ENCODE measurements around the gene TNRC6C. TPM values are rescaled to one million over a fixed set of nuclear protein-coding genes. Genes with fewer than 3 reads are reported as not detected.

TNRC6C gene
- total and polyA plus RNA-seq, 2 of the 13 experiments (the other 11 are each of a cell fraction or from before 2014, with no cell fraction given) = 0.66 to 4.9 TPM

DNA sequence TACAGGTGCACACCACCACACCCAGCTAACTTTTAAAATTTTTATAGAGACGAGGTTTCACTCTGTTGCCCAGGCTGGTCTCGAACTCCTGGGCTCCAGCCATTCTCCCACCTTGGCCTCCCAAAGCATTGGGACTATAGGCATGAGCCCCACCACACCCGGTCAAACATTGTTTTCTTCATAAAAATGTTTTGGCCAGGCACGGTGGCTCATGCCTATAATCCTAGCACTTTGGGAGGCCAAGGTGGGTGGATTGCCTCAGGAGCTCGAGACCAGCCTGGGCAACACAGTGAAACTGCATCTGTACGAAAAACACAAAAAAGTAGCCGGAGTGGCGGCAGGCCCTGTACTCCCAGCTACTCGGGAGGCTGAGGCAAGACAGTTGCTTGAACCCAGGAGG, 157.9 kb downstream of the TNRC6C start:
- Histone ChIP-seq H3K9ac (ENCODE audit: insufficient read depth, low read depth, low read length) (no peak overlapping the region), H2AFZ (ENCODE audit: low read length) (no peak overlapping the region), H3K9me3 (ENCODE audit: low read length) (no peaks in the 10 kb centered on the region), H3K4me2 (ENCODE audit: low read depth, low read length) (no peak overlapping the region), H3K4me1 (ENCODE audit: insufficient read depth, low read length) (peaks cover 23% of the 10 kb centered on the region), H3K27me3 (ENCODE audit: control insufficient read depth in 1 of 2, insufficient read depth in 2 of 2, low read length in 2 of 2) (no peaks in the 10 kb centered on the region), H3K27ac (ENCODE audit: extremely low read length, insufficient read depth, low read length) (peak overlapping the region; percentile 53), H4K20me1 (ENCODE audit: insufficient read depth, low read length) (peaks cover 16% of the 10 kb centered on the region; the same call in 1 of the 2 replicates), H3K79me2 (ENCODE audit: insufficient read depth, low read length) (no peaks in the 10 kb centered on the region), H3K36me3 (replicated peaks in 1 of 2; ENCODE audit: control insufficient read depth in 1 of 2, insufficient read depth in 2 of 2, low read length in 2 of 2) (peaks cover 19 to 45% of the 10 kb centered on the region in 2 experiments), H3K4me3 (replicated peaks in 1 of 3; ENCODE audit: insufficient read depth in 1 of 3, low read depth in 2 of 3, low read length in 3 of 3) (no peak overlapping the region)
- intact Hi-C loops (cut with micrococcal nuclease; ENCODE audit: unreplicated experiment) = no loop called here
- no TSS peak for BruUV-seq (replicated peaks)
- POLR2A ChIA-PET = interaction anchor here (0.8 to 1.2 kb wide), 3 partner anchors 11 to 135 kb away, joined by 3 to 5 read pairs (median 4); no protein-coding TSS in a partner anchor
- CTCF ChIA-PET (ENCODE audit: low intra/inter-chr PET ratio, low total read pairs) = no interaction called here
- in situ Hi-C loops (cut with HindIII; ENCODE audit: extremely low pct_ligation_motif_present, low pct_unique_long_range_greater_than_20kb) = no loop called here
- peak; percentile 71 for TF ChIP-seq ZNF460 (CRISPR knock-in tag; IDR thresholded peaks at IDR 0.05; ENCODE audit: borderline replicate concordance)
- no peak for TF ChIP-seq HCFC1 (IDR thresholded peaks at IDR 0.05; ENCODE audit: low read depth, low read length)
- WGBS (ENCODE audit: low lambda C conversion rate) = 91% methylated on average over 9 of the region's 9 CpGs
- ATAC-seq = no peak
- no peak for DNase-seq (ENCODE audit: low spot score)
- FAIRE-seq = no peak

- H3K4me3 ChIP-seq (replicated peaks in 1 of 3; ENCODE audit: insufficient read depth in 1 of 3, low read depth in 2 of 3, low read length in 3 of 3) = no peak overlapping the region
- FAIRE-seq (peak; percentile 15), DNase-seq (ENCODE audit: low spot score) (no peak), ATAC-seq (peak; percentile 66)
- H3K36me3 ChIP-seq (replicated peaks in 1 of 2; ENCODE audit: control insufficient read depth in 1 of 2, insufficient read depth in 2 of 2, low read length in 2 of 2) = peaks cover 23 to 39% of the 10 kb centered on the region in 2 experiments
- in situ Hi-C loops (cut with HindIII; ENCODE audit: extremely low pct_ligation_motif_present, low pct_unique_long_range_greater_than_20kb) = no loop called here
- H3K4me1 ChIP-seq (ENCODE audit: insufficient read depth, low read length) = peaks cover 23% of the 10 kb centered on the region
- intact Hi-C loops (cut with micrococcal nuclease; ENCODE audit: unreplicated experiment) = loop anchor here (1.0 kb wide), 1 partner anchor 17 kb away; no protein-coding TSS in a partner anchor
- H3K4me2 ChIP-seq (ENCODE audit: low read depth, low read length) = no peak overlapping the region
- no peaks in the 10 kb centered on the region for H3K79me2 ChIP-seq (ENCODE audit: insufficient read depth, low read length)
- peak overlapping the region; percentile 53 for H3K27ac ChIP-seq (ENCODE audit: extremely low read length, insufficient read depth, low read length)
- WGBS (ENCODE audit: low lambda C conversion rate) = 74% methylated on average over 22 of the region's 41 CpGs
- no peaks in the 10 kb centered on the region for H3K27me3 ChIP-seq (ENCODE audit: control insufficient read depth in 1 of 2, insufficient read depth in 2 of 2, low read length in 2 of 2)
- H3K9ac ChIP-seq (ENCODE audit: insufficient read depth, low read depth, low read length) = no peak overlapping the region
- no peak overlapping the region for H2AFZ ChIP-seq (ENCODE audit: low read length)
- no peaks in the 10 kb centered on the region for H3K9me3 ChIP-seq (ENCODE audit: low read length)
- peaks cover 16% of the 10 kb centered on the region; the same call in 1 of the 2 replicates for H4K20me1 ChIP-seq (ENCODE audit: insufficient read depth, low read length)
- ChIA-PET CTCF (ENCODE audit: low intra/inter-chr PET ratio, low total read pairs) (interaction anchor here (1.1 to 1.5 kb wide), 2 partner anchors 18 to 20 kb away, joined by 3 to 11 read pairs; no protein-coding TSS in a partner anchor), POLR2A (no interaction called here)
- BruUV-seq (replicated peaks) = no TSS peak
- TF ChIP-seq ZNF124 (CRISPR knock-in tag; IDR thresholded peaks at IDR 0.05) = no peak
- TF ChIP-seq DNMT1 (CRISPR knock-in tag; IDR thresholded peaks at IDR 0.05) = no peak
- no peak for TF ChIP-seq TEF (CRISPR knock-in tag; IDR thresholded peaks at IDR 0.05)
- TF ChIP-seq, protein P1, sequence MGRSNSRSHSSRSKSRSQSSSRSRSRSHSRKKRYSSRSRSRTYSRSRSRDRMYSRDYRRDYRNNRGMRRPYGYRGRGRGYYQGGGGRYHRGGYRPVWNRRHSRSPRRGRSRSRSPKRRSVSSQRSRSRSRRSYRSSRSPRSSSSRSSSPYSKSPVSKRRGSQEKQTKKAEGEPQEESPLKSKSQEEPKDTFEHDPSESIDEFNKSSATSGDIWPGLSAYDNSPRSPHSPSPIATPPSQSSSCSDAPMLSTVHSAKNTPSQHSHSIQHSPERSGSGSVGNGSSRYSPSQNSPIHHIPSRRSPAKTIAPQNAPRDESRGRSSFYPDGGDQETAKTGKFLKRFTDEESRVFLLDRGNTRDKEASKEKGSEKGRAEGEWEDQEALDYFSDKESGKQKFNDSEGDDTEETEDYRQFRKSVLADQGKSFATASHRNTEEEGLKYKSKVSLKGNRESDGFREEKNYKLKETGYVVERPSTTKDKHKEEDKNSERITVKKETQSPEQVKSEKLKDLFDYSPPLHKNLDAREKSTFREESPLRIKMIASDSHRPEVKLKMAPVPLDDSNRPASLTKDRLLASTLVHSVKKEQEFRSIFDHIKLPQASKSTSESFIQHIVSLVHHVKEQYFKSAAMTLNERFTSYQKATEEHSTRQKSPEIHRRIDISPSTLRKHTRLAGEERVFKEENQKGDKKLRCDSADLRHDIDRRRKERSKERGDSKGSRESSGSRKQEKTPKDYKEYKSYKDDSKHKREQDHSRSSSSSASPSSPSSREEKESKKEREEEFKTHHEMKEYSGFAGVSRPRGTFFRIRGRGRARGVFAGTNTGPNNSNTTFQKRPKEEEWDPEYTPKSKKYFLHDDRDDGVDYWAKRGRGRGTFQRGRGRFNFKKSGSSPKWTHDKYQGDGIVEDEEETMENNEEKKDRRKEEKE (IDR thresholded peaks at IDR 0.05) = no peak
- TF ChIP-seq, protein P2, sequence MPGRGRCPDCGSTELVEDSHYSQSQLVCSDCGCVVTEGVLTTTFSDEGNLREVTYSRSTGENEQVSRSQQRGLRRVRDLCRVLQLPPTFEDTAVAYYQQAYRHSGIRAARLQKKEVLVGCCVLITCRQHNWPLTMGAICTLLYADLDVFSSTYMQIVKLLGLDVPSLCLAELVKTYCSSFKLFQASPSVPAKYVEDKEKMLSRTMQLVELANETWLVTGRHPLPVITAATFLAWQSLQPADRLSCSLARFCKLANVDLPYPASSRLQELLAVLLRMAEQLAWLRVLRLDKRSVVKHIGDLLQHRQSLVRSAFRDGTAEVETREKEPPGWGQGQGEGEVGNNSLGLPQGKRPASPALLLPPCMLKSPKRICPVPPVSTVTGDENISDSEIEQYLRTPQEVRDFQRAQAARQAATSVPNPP (CRISPR knock-in tag; IDR thresholded peaks at IDR 0.05) = no peak
- TF ChIP-seq ADNP (CRISPR knock-in tag; IDR thresholded peaks at IDR 0.05) = peak; percentile 9; the same call in 1 of the 2 replicates
- no peak for TF ChIP-seq ZNF543 (CRISPR knock-in tag; IDR thresholded peaks at IDR 0.05)
- TF ChIP-seq HCFC1 (IDR thresholded peaks at IDR 0.05; ENCODE audit: low read depth, low read length) = no peak
Measured at GRCh38 chr17:78117027-78117981, 158.8 kb downstream of the TNRC6C start.
